ENCODE results near the gene NFIB. TPM values are rescaled to one million over a fixed set of nuclear protein-coding genes. Genes with fewer than 3 reads are reported as not detected.

NFIB gene
- total and polyA plus RNA-seq, 2 donors from 2014 or later: 15.6 to 112 TPM

- H3K27me3 ChIP-seq (ENCODE audit: control insufficient read depth, insufficient read depth, low read length): no peaks in the 10 kb centered on the region
- FAIRE-seq: no peak
- TF ChIP-seq CTCF (IDR thresholded peaks at IDR 0.05; ENCODE audit: borderline replicate concordance, extremely low read depth, insufficient read depth): no peak
- intact Hi-C loops (cut with DNase I): no loop called here
- no peak overlapping the region for H3K4me3 ChIP-seq (ENCODE audit: low read length in 3 of 3)
- no peak overlapping the region for H3K27ac ChIP-seq (ENCODE audit: low read depth in 2 of 2, low read length in 2 of 2)
- no peak overlapping the region for H3K9ac ChIP-seq (ENCODE audit: low read length in 3 of 3)
- no peaks in the 10 kb centered on the region for H3K9me3 ChIP-seq (ENCODE audit: control insufficient read depth in 2 of 3, insufficient read depth in 1 of 3, low read length in 3 of 3)
- no peak for DNase-seq
- no peaks in the 10 kb centered on the region for H3K36me3 ChIP-seq (ENCODE audit: control insufficient read depth in 2 of 3, insufficient read depth in 3 of 3, low read length in 3 of 3)
- peaks cover 0 to 14% (median 6%) of the 10 kb centered on the region in 3 donors for H3K4me1 ChIP-seq (ENCODE audit: control insufficient read depth in 2 of 3, insufficient read depth in 2 of 3, low read depth in 1 of 3, low read length in 3 of 3)
Measured at GRCh38 chr9:14245901-14246525, 67.9 kb downstream of the NFIB start.

- Histone ChIP-seq H3K4me3 (ENCODE audit: low read length in 3 of 3) (no peak overlapping the region), H3K36me3 (ENCODE audit: control insufficient read depth in 2 of 3, insufficient read depth in 3 of 3, low read length in 3 of 3) (no peaks in the 10 kb centered on the region), H3K9ac (ENCODE audit: low read length in 3 of 3) (no peak overlapping the region), H3K4me1 (ENCODE audit: control insufficient read depth in 2 of 3, insufficient read depth in 2 of 3, low read depth in 1 of 3, low read length in 3 of 3) (peaks cover 0 to 11% (median 10%) of the 10 kb centered on the region in 3 donors), H3K27ac (ENCODE audit: low read depth in 2 of 2, low read length in 2 of 2) (no peak overlapping the region), H3K27me3 (ENCODE audit: control insufficient read depth, insufficient read depth, low read length) (no peaks in the 10 kb centered on the region), H3K9me3 (ENCODE audit: control insufficient read depth in 2 of 3, insufficient read depth in 1 of 3, low read length in 3 of 3) (no peaks in the 10 kb centered on the region)
- no peak for TF ChIP-seq CTCF (IDR thresholded peaks at IDR 0.05; ENCODE audit: borderline replicate concordance, extremely low read depth, insufficient read depth)
- no peak for FAIRE-seq
- intact Hi-C loops (cut with DNase I): no loop called here
- DNase-seq: no peak
Measured at GRCh38 chr9:14243514-14244042, 70.4 kb downstream of the NFIB start.

- no peaks in the 10 kb centered on the region for H3K36me3 ChIP-seq (ENCODE audit: control insufficient read depth in 2 of 3, insufficient read depth in 3 of 3, low read length in 3 of 3)
- no peak for FAIRE-seq
Measured at GRCh38 chr9:14242150-14242805, 71.7 kb downstream of the NFIB start.

More at GRCh38 chr9:14242150-14242805, 71.7 kb downstream of the NFIB start:
- Histone ChIP-seq H3K9ac (ENCODE audit: low read length in 3 of 3) (no peak overlapping the region), H3K27ac (ENCODE audit: low read depth in 2 of 2, low read length in 2 of 2) (no peak overlapping the region), H3K4me3 (ENCODE audit: low read length in 3 of 3) (no peak overlapping the region), H3K4me1 (ENCODE audit: control insufficient read depth in 2 of 3, insufficient read depth in 2 of 3, low read depth in 1 of 3, low read length in 3 of 3) (peaks cover 0 to 16% (median 9%) of the 10 kb centered on the region in 3 donors), H3K27me3 (ENCODE audit: control insufficient read depth, insufficient read depth, low read length) (no peaks in the 10 kb centered on the region), H3K9me3 (ENCODE audit: control insufficient read depth in 2 of 3, insufficient read depth in 1 of 3, low read length in 3 of 3) (no peaks in the 10 kb centered on the region)
- no peak for DNase-seq
- intact Hi-C loops (cut with DNase I): no loop called here
- no peak for TF ChIP-seq CTCF (IDR thresholded peaks at IDR 0.05; ENCODE audit: borderline replicate concordance, extremely low read depth, insufficient read depth)

All from kidney (tissue), 14 donors.